Peyer's patch (tissue), 4 donors: ENCODE data around the gene BOC. TPM values are rescaled to one million over a fixed set of nuclear protein-coding genes. Genes with fewer than 3 reads are reported as not detected.

Source experiments
- DNase-seq, 3 donors: peaks; one replicate each; pipeline ENCODE4 v3.0.0-alpha.2; 2017 to 2019
- H3K27ac ChIP-seq, 4 donors: fragments of 200-600 bp; sonication (generic); one replicate each; pipeline ENCODE4 v1.5.1; 2016 to 2019
- H3K27me3 ChIP-seq, 2 donors: fragments of 200-600 bp; sonication (generic); one replicate each; pipeline ENCODE4 v1.5.1; 2019
- H3K36me3 ChIP-seq, 3 donors: fragments of 200-600 bp; sonication (generic); one replicate each; pipeline ENCODE4 v1.5.1; 2016 to 2019
- H3K4me1 ChIP-seq, 4 donors: fragments of 200-600 bp; sonication (generic); one replicate each; pipeline ENCODE4 v1.5.1; 2016 to 2019
- H3K4me3 ChIP-seq, 4 donors: fragments of 200-600 bp; sonication (generic); 1 replicate in 3 of 4; 2 replicates in 1 of 4; pipeline ENCODE4 v1.5.1; 2016 to 2019; ENCODE audit warnings: mild to moderate bottlenecking in 1 of 4
- H3K9me3 ChIP-seq, 4 donors: fragments of 200-600 bp; sonication (generic); one replicate each; pipeline ENCODE4 v1.5.1; 2016 to 2019; ENCODE audit warnings: mild to moderate bottlenecking in 1 of 4
- POLR2A ChIP-seq, 2 donors: fragments of 450-650 bp; IDR thresholded peaks; one replicate each; pipeline ENCODE4 v1.5.1; 2017; ENCODE audit warnings: antibody characterized with exemption in 2 of 2, mild to moderate bottlenecking in 2 of 2, moderate library complexity in 2 of 2
- total RNA-seq, 4 donors: library from RNA; depleted of rRNA; stranded (reverse); fragments of >200 nt; gene quantifications; one replicate each; pipeline ENCODE4 v1.1.0, GENCODE V29; 2016
- TF ChIP-seq, protein P1 (sequence below), 6 experiments: fragments of 450-650 bp in 4 of 6; fragments of 200-600 bp in 2 of 6; sonication (generic) in 1 of 6; IDR thresholded peaks; one replicate each; pipeline ENCODE4 v1.5.1; 2017 to 2019; ENCODE audit warnings: antibody characterized with exemption in 6 of 6, mild to moderate bottlenecking in 3 of 6, moderate library complexity in 1 of 6

The BOC gene
- total RNA-seq, 4 donors from 2014 or later: 4.2 to 31.4 (median 13.2) TPM

DNA sequence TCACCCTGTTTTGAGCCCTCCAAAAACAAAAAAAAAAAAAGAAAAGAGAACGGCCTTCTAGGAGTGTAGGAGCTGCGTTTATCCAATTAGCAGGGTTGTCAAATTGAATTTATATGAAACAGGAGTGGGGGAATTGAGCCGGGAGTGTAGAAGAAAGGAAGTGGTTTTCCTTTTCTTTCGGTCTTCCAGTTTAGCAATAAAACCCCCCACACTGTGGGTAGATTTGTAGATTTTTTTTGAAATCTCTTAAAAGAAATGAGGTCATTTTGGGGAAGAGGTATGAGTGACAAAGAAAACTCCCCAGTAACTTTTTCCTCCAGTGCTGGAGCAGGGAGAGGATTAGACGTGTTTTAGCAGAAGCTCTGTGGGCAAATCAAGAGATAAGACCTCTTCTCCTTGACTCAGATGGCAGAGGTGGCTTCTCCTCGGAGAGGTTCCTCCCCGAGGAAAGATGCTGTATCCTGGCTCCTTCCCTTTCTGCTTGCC lies 30.8 kb downstream of the BOC start:
- TF ChIP-seq, protein P1, sequence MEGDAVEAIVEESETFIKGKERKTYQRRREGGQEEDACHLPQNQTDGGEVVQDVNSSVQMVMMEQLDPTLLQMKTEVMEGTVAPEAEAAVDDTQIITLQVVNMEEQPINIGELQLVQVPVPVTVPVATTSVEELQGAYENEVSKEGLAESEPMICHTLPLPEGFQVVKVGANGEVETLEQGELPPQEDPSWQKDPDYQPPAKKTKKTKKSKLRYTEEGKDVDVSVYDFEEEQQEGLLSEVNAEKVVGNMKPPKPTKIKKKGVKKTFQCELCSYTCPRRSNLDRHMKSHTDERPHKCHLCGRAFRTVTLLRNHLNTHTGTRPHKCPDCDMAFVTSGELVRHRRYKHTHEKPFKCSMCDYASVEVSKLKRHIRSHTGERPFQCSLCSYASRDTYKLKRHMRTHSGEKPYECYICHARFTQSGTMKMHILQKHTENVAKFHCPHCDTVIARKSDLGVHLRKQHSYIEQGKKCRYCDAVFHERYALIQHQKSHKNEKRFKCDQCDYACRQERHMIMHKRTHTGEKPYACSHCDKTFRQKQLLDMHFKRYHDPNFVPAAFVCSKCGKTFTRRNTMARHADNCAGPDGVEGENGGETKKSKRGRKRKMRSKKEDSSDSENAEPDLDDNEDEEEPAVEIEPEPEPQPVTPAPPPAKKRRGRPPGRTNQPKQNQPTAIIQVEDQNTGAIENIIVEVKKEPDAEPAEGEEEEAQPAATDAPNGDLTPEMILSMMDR (IDR thresholded peaks at IDR 0.05): no peak
- TF ChIP-seq POLR2A (IDR thresholded peaks at IDR 0.05): no peak
- no peaks in the 10 kb centered on the region for H3K36me3 ChIP-seq
- no peaks in the 10 kb centered on the region for H3K9me3 ChIP-seq
- DNase-seq: no peak
- H3K4me3 ChIP-seq: no peak overlapping the region
- peak overlapping the region in 1 of 4 donors; percentile 44 for H3K27ac ChIP-seq
- no peaks in the 10 kb centered on the region for H3K27me3 ChIP-seq
- no peaks in the 10 kb centered on the region for H3K4me1 ChIP-seq

DNA sequence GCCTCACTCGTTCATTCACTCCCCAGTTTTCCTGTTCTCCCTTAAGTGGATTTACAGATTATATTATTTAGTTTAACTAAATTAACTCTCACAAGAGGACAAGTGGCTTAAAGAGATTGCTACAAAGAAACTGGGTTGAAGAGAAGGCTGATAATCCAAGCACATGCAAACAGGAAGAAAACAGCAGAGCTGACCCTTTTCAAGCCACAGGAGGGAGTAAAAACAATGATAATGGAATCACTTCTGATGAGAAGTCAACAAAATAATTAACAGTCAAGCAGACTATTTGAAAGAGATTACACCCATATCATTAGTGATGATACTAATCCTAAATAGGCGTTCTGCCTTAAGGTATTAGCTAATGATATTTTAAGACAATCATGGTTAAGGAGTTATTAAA lies 31.7 kb downstream of the BOC start:
- no peaks in the 10 kb centered on the region for H3K4me1 ChIP-seq
- no peaks in the 10 kb centered on the region for H3K27me3 ChIP-seq
- no peak for DNase-seq
- no peaks in the 10 kb centered on the region for H3K36me3 ChIP-seq
- H3K27ac ChIP-seq: peak overlapping the region in 1 of 4 donors; percentile 44
- H3K9me3 ChIP-seq: no peaks in the 10 kb centered on the region
- no peak for TF ChIP-seq POLR2A (IDR thresholded peaks at IDR 0.05)
- TF ChIP-seq, protein P1 (IDR thresholded peaks at IDR 0.05): no peak
- no peak overlapping the region for H3K4me3 ChIP-seq

DNA sequence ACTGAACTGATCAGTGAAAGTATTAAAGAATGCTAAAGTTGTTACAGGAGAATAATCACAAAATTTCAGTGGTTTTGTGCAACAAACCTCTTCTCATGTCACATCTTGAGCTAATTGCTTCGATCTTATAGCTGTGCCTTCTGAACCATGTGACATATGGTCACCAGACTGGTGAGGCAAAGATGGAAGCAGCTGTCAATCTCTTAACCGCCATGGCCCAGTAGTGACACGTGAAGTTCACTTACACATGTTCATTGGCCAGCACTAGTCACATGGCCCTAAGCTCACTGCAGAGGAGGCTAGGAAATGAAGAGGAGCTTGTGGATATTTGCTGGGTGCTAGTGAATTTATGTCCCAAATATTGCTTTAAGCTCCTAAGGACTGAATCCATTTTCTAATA lies 32.5 kb downstream of the BOC start:
- H3K4me3 ChIP-seq: no peak overlapping the region
- no peaks in the 10 kb centered on the region for H3K27me3 ChIP-seq
- H3K36me3 ChIP-seq: no peaks in the 10 kb centered on the region
- H3K9me3 ChIP-seq: no peaks in the 10 kb centered on the region
- peak overlapping the region in 1 of 4 donors; percentile 8 for H3K27ac ChIP-seq
- TF ChIP-seq, protein P1 (IDR thresholded peaks at IDR 0.05): no peak
- no peak for TF ChIP-seq POLR2A (IDR thresholded peaks at IDR 0.05)
- DNase-seq: no peak
- H3K4me1 ChIP-seq: no peaks in the 10 kb centered on the region

DNA sequence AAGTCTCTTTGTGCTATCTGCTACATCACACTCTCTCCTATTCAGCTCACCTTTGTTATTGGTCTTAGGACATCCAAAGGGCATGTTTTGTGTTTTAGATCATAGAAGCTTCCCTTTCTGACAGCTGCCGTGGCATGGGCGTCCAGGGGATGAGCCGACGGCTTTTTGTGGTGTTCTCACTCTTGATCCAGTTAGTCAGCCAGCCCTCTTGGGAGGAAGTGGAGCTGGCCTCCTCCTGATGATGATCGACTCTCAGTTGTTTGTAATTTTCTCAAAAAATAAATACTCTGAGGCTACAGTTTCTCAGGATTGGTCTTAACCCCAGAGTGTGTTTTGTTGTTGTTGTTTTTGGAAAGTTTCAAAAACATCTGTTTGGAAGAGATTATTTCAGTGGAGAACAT lies 34.4 kb downstream of the BOC start:
- Histone ChIP-seq H3K27me3 (no peaks in the 10 kb centered on the region), H3K4me3 (no peak overlapping the region), H3K4me1 (no peaks in the 10 kb centered on the region), H3K36me3 (peaks cover 0 to 5% (median 0%) of the 10 kb centered on the region in 3 donors), H3K27ac (peak overlapping the region; percentile 7 to 51 (median 21)), H3K9me3 (no peaks in the 10 kb centered on the region)
- no peak for DNase-seq
- TF ChIP-seq, protein P1 (IDR thresholded peaks at IDR 0.05): no peak
- no peak for TF ChIP-seq POLR2A (IDR thresholded peaks at IDR 0.05)

DNA sequence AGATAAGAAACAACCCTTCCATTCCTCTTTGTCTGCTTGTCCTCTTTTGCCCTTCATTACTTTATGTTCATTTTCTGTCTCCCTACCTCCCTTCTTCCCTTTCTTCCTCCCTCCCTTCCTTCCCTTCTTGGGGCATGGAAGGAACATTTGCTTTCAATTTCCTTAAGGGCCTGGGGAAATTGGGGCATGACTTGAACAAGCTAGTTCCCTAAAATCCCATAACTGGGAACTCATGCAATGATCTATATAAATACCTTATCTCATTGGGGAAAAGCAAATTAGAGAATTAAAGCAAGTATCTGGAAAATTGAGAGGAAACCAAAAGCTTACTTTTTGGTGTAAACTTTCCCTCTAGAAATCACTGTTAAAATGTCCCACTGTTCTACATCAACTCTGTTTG lies 35.7 kb downstream of the BOC start:
- H3K27me3 ChIP-seq: no peaks in the 10 kb centered on the region
- no peak overlapping the region for H3K4me3 ChIP-seq
- H3K4me1 ChIP-seq: no peaks in the 10 kb centered on the region
- DNase-seq: no peak
- peak overlapping the region in 2 of 4 donors; percentile 21 to 68 for H3K27ac ChIP-seq
- TF ChIP-seq, protein P1 (IDR thresholded peaks at IDR 0.05): no peak
- no peak for TF ChIP-seq POLR2A (IDR thresholded peaks at IDR 0.05)
- peaks cover 0 to 8% (median 0%) of the 10 kb centered on the region in 3 donors for H3K36me3 ChIP-seq
- H3K9me3 ChIP-seq: no peaks in the 10 kb centered on the region
